Activated CD4-positive, alpha-beta T cell treated with anti-CD3 and anti-CD28 coated beads for 36 hours (primary cell): ENCODE measurements around the gene INPP5A. TPM values are rescaled to one million over a fixed set of nuclear protein-coding genes. Genes with fewer than 3 reads are reported as not detected.
"Not testable (repeated sequence)": the region's sequence is repeated elsewhere in the genome, so short reads cannot be mapped to it uniquely, and the experiment has no call there.

Experiments
- ATAC-seq: fragments of 200-7000 bp; cut with Tn5 transposase; one replicate; pipeline ENCODE4 v1.10.0; 2021; ENCODE audit warnings: mild to moderate bottlenecking, moderate library complexity
- CTCF ChIA-PET: fragments of 350-600 bp; sonication (Branson Sonifier 250); formaldehyde crosslinking; loops from one replicate; lab custom pipeline; 2021; ENCODE audit warnings: antibody characterized with exemption; lab: Charles Lee
- POLR2A ChIA-PET: fragments of 350-600 bp; sonication (Branson Sonifier 250); formaldehyde crosslinking; loops from one replicate; lab custom pipeline; 2021; ENCODE audit warnings: antibody characterized with exemption, inconsistent platforms; lab: Charles Lee
- DNase-seq: peaks from one replicate; pipeline ENCODE4 v3.0.0-alpha.2; 2020
- H3K27ac Mint-ChIP-seq: one replicate; pipeline ENCODE4 v1.8.0; 2021; ENCODE audit warnings: mixed read lengths
- H3K27me3 Mint-ChIP-seq: one replicate; pipeline ENCODE4 v1.8.0; 2021; ENCODE audit warnings: mixed read lengths
- H3K36me3 Mint-ChIP-seq: one replicate; pipeline ENCODE4 v1.8.0; 2021; ENCODE audit warnings: low read depth, mixed read lengths
- H3K4me1 Mint-ChIP-seq: one replicate; pipeline ENCODE4 v1.8.0; 2021; ENCODE audit warnings: mixed read lengths
- H3K4me3 Mint-ChIP-seq: one replicate; pipeline ENCODE4 v1.8.0; 2021; ENCODE audit warnings: mild to moderate bottlenecking, moderate library complexity, mixed read lengths
- H3K9me3 Mint-ChIP-seq: one replicate; pipeline ENCODE4 v1.8.0; 2021; ENCODE audit warnings: low read depth, mixed read lengths
- intact Hi-C, 2 experiments: fragments of 100-400 bp; cut with DNase I in 1 of 2; cut with micrococcal nuclease in 1 of 2; formaldehyde crosslinking; loops; one replicate each; pipeline versions ENCODE4 v1.14.2 to v1.15.1; 2022 to 2024; cut with DNase I, micrococcal nuclease
- total RNA-seq, 2 experiments: library from RNA; stranded (reverse); gene quantifications; one replicate each; pipeline ENCODE4 v1.2.3, GENCODE V29; 2021

INPP5A gene
- total RNA-seq, 2 experiments from 2014 or later, result 8.1 to 9.3 TPM

GRCh38 chr10:132669208-132669861 is 131.7 kb downstream of the INPP5A start:
- Mint-ChIP-seq H3K9me3 (no peaks in the 10 kb centered on the region), H3K27ac (no peak overlapping the region), H3K4me1 (peaks cover 12% of the 10 kb centered on the region), H3K36me3 (peaks cover 2% of the 10 kb centered on the region), H3K27me3 (no peaks in the 10 kb centered on the region), H3K4me3 (no peak overlapping the region)
- CTCF ChIA-PET, result interaction anchor here (0.9 kb wide), 1 partner anchor 25 kb away, joined by 3 read pairs; no protein-coding TSS in a partner anchor
- intact Hi-C loops, result no loop called here
- POLR2A ChIA-PET, result no interaction called here
- ATAC-seq (no peak), DNase-seq (no peak)

DNA sequence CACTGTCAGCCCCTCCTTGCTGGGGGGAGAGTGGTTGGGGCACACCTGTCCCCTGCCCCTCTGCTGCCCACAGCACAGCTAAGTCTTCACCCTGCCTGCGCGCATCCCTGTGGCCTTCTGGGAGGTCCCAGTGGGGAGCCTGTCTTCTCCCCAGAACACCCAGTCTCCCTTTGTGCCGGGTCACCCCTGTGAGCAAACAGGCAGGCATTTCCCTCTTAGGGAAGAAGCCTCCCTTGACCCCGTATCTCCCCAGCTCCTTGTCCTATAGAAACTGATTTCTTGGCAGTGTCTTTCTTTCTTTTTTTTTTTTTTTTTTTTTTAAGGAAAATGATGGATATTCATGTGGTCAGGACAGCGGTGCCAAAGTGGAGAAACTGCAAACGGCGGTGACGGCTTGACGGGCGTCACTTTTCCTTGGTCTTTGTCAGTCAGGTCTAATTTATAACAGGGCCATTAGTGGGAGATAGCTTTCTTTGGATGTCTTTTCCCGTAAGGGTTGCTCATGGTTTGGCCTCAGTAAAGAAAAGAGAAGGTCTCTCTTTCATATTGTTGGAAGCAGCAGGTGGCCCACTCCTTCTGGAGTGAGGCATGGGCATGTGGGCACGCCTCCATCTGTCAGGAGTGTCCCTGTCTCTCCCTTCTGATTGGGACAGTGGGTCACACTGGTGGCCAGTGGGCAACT is 133.1 kb downstream of the INPP5A start:
- ChIA-PET POLR2A (no interaction called here), CTCF (no interaction called here)
- Mint-ChIP-seq H3K4me3 (no peak overlapping the region), H3K27ac (no peak overlapping the region), H3K9me3 (no peaks in the 10 kb centered on the region), H3K36me3 (peaks cover 2% of the 10 kb centered on the region), H3K27me3 (no peaks in the 10 kb centered on the region), H3K4me1 (peaks cover 12% of the 10 kb centered on the region)
- intact Hi-C loops, result no loop called here
- no peak for ATAC-seq
- peak; percentile 1 for DNase-seq

DNA sequence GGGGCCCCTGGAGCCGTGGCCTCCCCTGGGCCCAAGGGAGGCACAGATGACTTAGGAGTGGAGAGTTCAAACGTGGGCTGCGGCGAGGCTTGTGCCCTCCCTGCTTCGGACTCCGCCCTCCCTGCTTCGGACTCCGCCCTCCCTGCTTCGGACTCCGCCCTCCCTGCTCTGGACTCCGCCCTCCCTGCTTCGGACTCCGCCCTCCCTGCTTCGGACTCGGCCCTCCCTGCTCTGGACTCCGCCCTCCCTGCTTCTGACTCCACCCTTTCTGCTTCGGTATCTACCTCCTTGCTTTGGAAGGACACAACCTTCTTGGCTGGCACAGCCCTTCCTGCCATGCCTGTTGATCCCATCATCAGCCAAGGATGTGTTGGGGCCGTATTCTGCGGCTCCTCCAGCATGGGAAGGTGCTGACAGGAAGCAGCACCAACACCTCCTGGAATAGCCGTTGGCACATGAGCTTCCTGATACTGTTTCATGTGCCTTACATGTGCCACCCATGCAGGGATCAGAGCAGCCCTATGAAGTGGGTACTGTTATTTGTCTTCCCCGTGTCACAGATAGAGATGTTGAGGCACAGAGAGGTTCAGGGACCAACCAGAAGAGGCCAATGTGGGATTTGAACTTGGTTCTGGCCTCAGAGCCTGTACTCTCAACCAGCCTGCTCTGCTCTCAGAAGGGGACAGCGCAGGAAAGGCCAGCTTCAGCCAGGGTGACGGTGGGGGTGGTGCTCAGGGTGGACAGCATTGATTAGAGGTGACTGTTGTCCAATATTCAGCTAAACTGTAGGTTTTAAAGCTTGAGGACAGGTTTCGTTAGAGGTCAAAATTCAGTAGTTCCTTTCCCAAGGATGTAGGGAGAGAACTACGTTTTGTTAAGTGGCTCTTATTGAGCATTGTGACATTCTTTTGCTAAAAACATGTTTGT is 133.9 kb downstream of the INPP5A start:
- Mint-ChIP-seq H3K4me1 (peaks cover 5% of the 10 kb centered on the region), H3K4me3 (no peak overlapping the region), H3K27me3 (no peaks in the 10 kb centered on the region), H3K36me3 (peaks cover 2% of the 10 kb centered on the region), H3K27ac (no peak overlapping the region), H3K9me3 (no peaks in the 10 kb centered on the region)
- ATAC-seq (no peak), DNase-seq (peak; percentile 16)
- intact Hi-C loops, result no loop called here
- POLR2A ChIA-PET, result interaction anchor here (0.7 kb wide), 1 partner anchor 414 kb away, joined by 3 read pairs; no protein-coding TSS in a partner anchor
- CTCF ChIA-PET, result no interaction called here

- H3K36me3 Mint-ChIP-seq, ATAC-seq, CTCF ChIA-PET, H3K27ac Mint-ChIP-seq, H3K4me3 Mint-ChIP-seq, POLR2A ChIA-PET, H3K4me1 Mint-ChIP-seq, intact Hi-C loops, H3K27me3 Mint-ChIP-seq, H3K9me3 Mint-ChIP-seq: not testable (repeated sequence)
- peak; percentile 1 for DNase-seq
These were observed 136.2 kb downstream of the INPP5A start for GRCh38 chr10:132673746-132674145.

- Mint-ChIP-seq H3K4me3 (no peak overlapping the region), H3K4me1 (no peaks in the 10 kb centered on the region), H3K27me3 (no peaks in the 10 kb centered on the region), H3K9me3 (no peaks in the 10 kb centered on the region), H3K27ac (no peak overlapping the region), H3K36me3 (no peaks in the 10 kb centered on the region)
- no peak for DNase-seq
- CTCF ChIA-PET, result no interaction called here
- intact Hi-C loops, result no loop called here
- no peak for ATAC-seq
- POLR2A ChIA-PET, result no interaction called here
These were observed 136.7 kb downstream of the INPP5A start for GRCh38 chr10:132674311-132674710.

DNA sequence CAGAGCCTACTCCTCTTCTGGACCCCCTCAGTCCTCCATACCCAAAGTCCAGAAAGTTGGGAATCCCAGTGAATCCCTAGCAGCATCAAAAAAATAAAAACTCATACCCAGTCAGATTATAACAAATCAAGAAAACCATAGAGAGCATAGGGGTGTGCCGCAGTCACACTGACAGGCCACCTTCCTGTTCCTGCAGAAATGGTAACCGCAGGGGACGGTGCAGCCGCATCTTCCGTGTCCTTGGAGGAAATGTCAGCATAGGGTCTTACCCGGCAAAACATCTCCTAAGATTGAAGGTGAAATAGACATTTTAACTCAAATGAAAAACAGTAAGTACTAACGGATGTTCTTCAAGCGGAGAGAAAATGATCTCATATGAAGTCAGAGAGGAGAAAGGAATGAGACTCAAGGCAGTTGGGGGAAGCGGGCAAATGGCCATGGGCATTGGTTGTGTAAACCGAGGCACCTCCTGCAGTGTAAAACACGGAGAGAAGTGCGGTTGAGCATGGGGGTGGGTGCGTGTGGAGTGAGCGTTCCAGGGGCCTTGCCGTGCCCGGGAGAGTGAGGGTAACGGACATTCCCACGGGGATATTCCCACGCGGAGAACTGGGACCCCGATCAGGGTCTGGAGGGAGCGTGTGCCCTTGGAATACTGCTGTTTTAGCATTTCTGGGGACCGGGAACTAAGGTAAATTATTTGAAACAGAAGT is 137.6 kb downstream of the INPP5A start:
- H3K36me3 Mint-ChIP-seq, result no peaks in the 10 kb centered on the region
- H3K9me3 Mint-ChIP-seq, result no peaks in the 10 kb centered on the region
- CTCF ChIA-PET, result interaction anchor here (0.9 kb wide), 1 partner anchor 20 kb away, joined by 3 read pairs; no protein-coding TSS in a partner anchor
- no peak overlapping the region for H3K4me3 Mint-ChIP-seq
- POLR2A ChIA-PET, result no interaction called here
- intact Hi-C loops, result no loop called here
- no peak for ATAC-seq
- no peaks in the 10 kb centered on the region for H3K27me3 Mint-ChIP-seq
- no peak for DNase-seq
- H3K4me1 Mint-ChIP-seq, result no peaks in the 10 kb centered on the region
- no peak overlapping the region for H3K27ac Mint-ChIP-seq

GRCh38 chr10:132676193-132676891 is 138.8 kb downstream of the INPP5A start:
- peak; percentile 2 for DNase-seq
- H3K36me3 Mint-ChIP-seq, result no peaks in the 10 kb centered on the region
- ATAC-seq, result no peak
- intact Hi-C loops, result no loop called here
- POLR2A ChIA-PET, result no interaction called here
- CTCF ChIA-PET, result interaction anchor here (0.6 to 0.9 kb wide), 3 partner anchors 21 to 81 kb away, joined by 3 to 4 read pairs (median 4); no protein-coding TSS in a partner anchor
- no peaks in the 10 kb centered on the region for H3K27me3 Mint-ChIP-seq
- peaks cover 2% of the 10 kb centered on the region for H3K4me1 Mint-ChIP-seq
- no peak overlapping the region for H3K4me3 Mint-ChIP-seq
- no peak overlapping the region for H3K27ac Mint-ChIP-seq
- no peaks in the 10 kb centered on the region for H3K9me3 Mint-ChIP-seq

DNA sequence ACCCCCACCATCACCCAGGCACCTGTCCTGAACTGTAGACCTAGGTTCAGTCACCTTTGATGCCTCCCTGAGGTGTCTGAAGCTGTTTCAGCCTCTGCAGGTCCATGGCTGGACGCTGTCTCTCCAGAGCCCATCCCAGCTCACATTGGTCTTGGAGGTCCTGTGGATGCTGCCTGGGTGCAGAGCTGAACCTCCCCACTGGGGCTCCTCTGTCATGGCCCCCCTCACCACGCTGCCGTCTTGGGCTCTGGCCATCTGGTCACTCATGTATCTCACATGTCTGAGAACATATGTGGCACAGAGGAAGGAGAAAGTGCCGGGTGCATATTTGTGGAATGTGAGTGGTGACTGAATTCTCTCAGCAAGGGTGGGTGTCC is 139.5 kb downstream of the INPP5A start:
- ATAC-seq, result no peak
- H3K27ac Mint-ChIP-seq, result no peak overlapping the region
- peaks cover 3% of the 10 kb centered on the region for H3K4me1 Mint-ChIP-seq
- CTCF ChIA-PET, result interaction anchor here (0.6 kb wide), 1 partner anchor 22 kb away, joined by 4 read pairs; no protein-coding TSS in a partner anchor
- intact Hi-C loops, result no loop called here
- H3K27me3 Mint-ChIP-seq, result no peaks in the 10 kb centered on the region
- H3K36me3 Mint-ChIP-seq, result peaks cover 3% of the 10 kb centered on the region
- POLR2A ChIA-PET, result no interaction called here
- H3K4me3 Mint-ChIP-seq, result no peak overlapping the region
- no peaks in the 10 kb centered on the region for H3K9me3 Mint-ChIP-seq
- no peak for DNase-seq

DNA sequence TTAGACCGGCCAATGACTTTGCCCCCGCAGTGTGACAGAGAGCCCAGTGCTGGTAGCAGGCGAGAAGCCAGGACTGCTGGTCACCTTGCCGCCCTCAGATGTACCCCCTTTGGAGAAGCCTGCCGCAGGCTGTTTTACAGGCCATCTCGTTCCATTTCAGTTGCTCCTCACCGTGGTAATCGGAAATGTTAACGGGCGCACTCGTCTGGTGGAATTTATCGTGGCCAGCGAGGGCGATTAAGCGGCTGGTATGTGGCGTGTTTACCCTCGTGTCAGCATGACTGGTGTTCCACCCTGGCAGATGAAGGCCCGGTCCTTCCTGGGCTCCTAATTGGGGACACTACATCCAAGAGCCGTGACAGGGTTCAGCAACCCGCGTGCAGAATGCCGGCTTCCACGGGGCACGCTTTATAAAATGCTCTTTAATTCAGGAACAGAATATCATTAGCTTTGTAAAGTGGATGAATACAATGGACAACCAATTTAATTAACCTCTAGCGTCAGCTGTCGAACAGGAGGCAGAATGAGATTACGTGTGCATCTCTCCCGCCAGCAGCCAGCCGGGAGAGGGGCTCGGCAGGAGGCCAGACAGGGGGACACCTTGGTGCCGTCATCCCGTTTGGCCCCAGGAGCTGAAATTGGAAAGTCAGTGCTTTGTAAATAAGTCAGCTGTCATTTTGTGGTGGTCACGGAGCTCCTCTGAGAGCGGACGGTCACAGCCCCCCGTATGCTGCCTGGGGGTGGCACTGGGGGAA is 140.1 kb downstream of the INPP5A start:
- DNase-seq, result peak; percentile 1
- intact Hi-C loops, result no loop called here
- ChIA-PET POLR2A (no interaction called here), CTCF (no interaction called here)
- Mint-ChIP-seq H3K4me3 (no peak overlapping the region), H3K27ac (no peak overlapping the region), H3K36me3 (peaks cover 3% of the 10 kb centered on the region), H3K9me3 (no peaks in the 10 kb centered on the region), H3K4me1 (peaks cover 3% of the 10 kb centered on the region), H3K27me3 (no peaks in the 10 kb centered on the region)
- no peak for ATAC-seq
